HCT116 (cell line): Measurements from ENCODE around the gene TMEM181. TPM values are rescaled to one million over a fixed set of nuclear protein-coding genes. Genes with fewer than 3 reads are reported as not detected.

Experiments used
- ATAC-seq: fragments of 200-7000 bp; cut with Tn5 transposase; 2 replicates; pipeline ENCODE4 v1.9.1; 2020; ENCODE audit warnings: mild to moderate bottlenecking, moderate library complexity
- BruUV-seq: library from RNA; stranded (reverse); fragments of 400-500 nt; replicated peaks from 2 replicates; lab custom pipeline; 2021; lab: Mats Ljungman, UMichigan
- CTCF ChIA-PET: fragments of 300-600 bp; sonication (Branson Sonifier 250); formaldehyde crosslinking; loops from one replicate; lab custom pipeline; 2021; ENCODE audit warnings: antibody characterized with exemption; lab: Charles Lee
- POLR2A ChIA-PET: fragments of 300-600, 350-600 bp; sonication (Branson Sonifier 250); formaldehyde crosslinking; loops from one replicate; lab custom pipeline; 2021; ENCODE audit warnings: antibody characterized with exemption; lab: Charles Lee
- RAD21 ChIA-PET, 2 experiments: fragments of 300-600 bp; sonication (Branson Sonifier 250); formaldehyde crosslinking; loops; one replicate each; lab custom pipeline; 2023; ENCODE audit warnings: low total read pairs in 2 of 2; ENCODE audit not compliant: uncharacterized antibody in 2 of 2, unreplicated experiment in 2 of 2, low non-redundant PET in 1 of 2; lab: Charles Lee
- DNase-seq: peaks from one replicate; pipeline ENCODE4 v3.0.0-alpha.2; 2010; ENCODE audit warnings: low read depth, low spot score
- H2AFZ ChIP-seq: fragments of 200-600 bp; shearing (Covaris generic), sonication (generic); 2 replicates; pipeline ENCODE4 v1.6.1; 2017; ENCODE audit warnings: low read depth, mixed run types, mixed read lengths, antibody characterized with exemption, low read length; ENCODE audit not compliant: poor library complexity, severe bottlenecking
- H3K27ac ChIP-seq: 2 replicates; pipeline ENCODE4 v1.5.1; 2012; ENCODE audit warnings: low read depth, low read length
- H3K27me3 ChIP-seq: fragments of 200-600 bp; sonication (generic); 2 replicates; pipeline ENCODE4 v1.6.1; 2016; ENCODE audit warnings: mixed run types, low read length, mixed read lengths; ENCODE audit not compliant: insufficient read depth
- H3K36me3 ChIP-seq, 2 experiments: fragments of 200-500 bp in 1 of 2; fragments of 200-600 bp in 1 of 2; sonication (Bioruptor generic) in 1 of 2; sonication (generic) in 1 of 2; 2 replicates each; pipeline versions ENCODE4 v1.5.1 to v1.6.1; 2014 to 2016; ENCODE audit warnings: low read length in 2 of 2, inconsistent platforms in 1 of 2, mixed read lengths in 1 of 2, mixed run types in 1 of 2; ENCODE audit not compliant: insufficient read depth in 2 of 2, control insufficient read depth in 1 of 2
- H3K4me1 ChIP-seq, 2 experiments: fragments of 200-600 bp in 1 of 2; sonication (generic) in 1 of 2; 2 replicates each; pipeline versions ENCODE4 v1.5.1 to v1.6.1; 2012 to 2017; ENCODE audit warnings: low read length in 2 of 2, inconsistent platforms in 1 of 2, mild to moderate bottlenecking in 1 of 2, mixed read lengths in 1 of 2, mixed run types in 1 of 2, moderate library complexity in 1 of 2; ENCODE audit not compliant: insufficient read depth in 2 of 2, control insufficient read depth in 1 of 2
- H3K4me2 ChIP-seq: fragments of 200-600 bp; sonication (generic); 2 replicates; pipeline ENCODE4 v1.6.1; 2017; ENCODE audit warnings: mixed run types, low read length, mixed read lengths
- H3K4me3 ChIP-seq, 2 experiments: fragments of 200-600 bp in 1 of 2; sonication (generic) in 1 of 2; replicated peaks in 1 of 2; 2 replicates each; pipeline ENCODE4 v1.5.1; 2011 to 2016; ENCODE audit warnings: low read length in 2 of 2, control low read depth in 1 of 2, low read depth in 1 of 2, mild to moderate bottlenecking in 1 of 2, mixed read lengths in 1 of 2, mixed run types in 1 of 2
- H3K79me2 ChIP-seq: fragments of 200-600 bp; sonication (generic); 2 replicates; pipeline ENCODE4 v1.6.1; 2017; ENCODE audit warnings: mild to moderate bottlenecking, mixed run types, low read length, moderate library complexity, mixed read lengths; ENCODE audit not compliant: insufficient read depth
- H3K9ac ChIP-seq: fragments of 200-600 bp; sonication (generic); 2 replicates; pipeline ENCODE4 v1.6.1; 2016; ENCODE audit warnings: low read length, mixed read lengths
- H3K9me2 ChIP-seq: fragments of 200-600 bp; sonication (generic), shearing (Covaris generic); 2 replicates; pipeline ENCODE4 v1.6.1; 2017; ENCODE audit warnings: mixed run types, mild to moderate bottlenecking, moderate library complexity; ENCODE audit not compliant: insufficient read depth
- H3K9me3 ChIP-seq, 2 experiments: fragments of 200-500 bp in 1 of 2; fragments of 200-600 bp in 1 of 2; sonication (Bioruptor generic) in 1 of 2; sonication (generic) in 1 of 2; 2 replicates each; pipeline ENCODE4 v1.6.1; 2014 to 2017; ENCODE audit warnings: low read length in 2 of 2, mixed read lengths in 2 of 2, inconsistent platforms in 1 of 2, low read depth in 1 of 2, mild to moderate bottlenecking in 1 of 2, mixed run types in 1 of 2, moderate library complexity in 1 of 2; ENCODE audit not compliant: control insufficient read depth in 1 of 2, insufficient read depth in 1 of 2
- H4K20me1 ChIP-seq: fragments of 200-600 bp; sonication (generic), shearing (Covaris generic); 2 replicates; pipeline ENCODE4 v1.6.1; 2017; ENCODE audit warnings: mixed run types, mild to moderate bottlenecking, moderate library complexity; ENCODE audit not compliant: insufficient read depth
- ATF3 ChIP-seq: IDR thresholded peaks from 2 replicates; pipeline ENCODE4 v1.6.1; 2012
- CEBPB ChIP-seq: IDR thresholded peaks from 2 replicates; pipeline ENCODE4 v1.6.1; 2012; ENCODE audit warnings: low read depth
- CTCF ChIP-seq, 3 experiments: fragments of 200-600 bp in 1 of 3; sonication (generic) in 1 of 3; IDR thresholded peaks in 2 of 3; conservative IDR thresholded peaks in 1 of 3; 2 replicates each; pipeline ENCODE4 v1.5.1; 2012 to 2017; ENCODE audit warnings: low read depth in 2 of 3, low read length in 2 of 3, antibody characterized with exemption in 1 of 3, borderline replicate concordance in 1 of 3, control low read depth in 1 of 3, mild to moderate bottlenecking in 1 of 3, mixed read lengths in 1 of 3, mixed run types in 1 of 3, moderate library complexity in 1 of 3; ENCODE audit not compliant: insufficient read depth in 1 of 3
- EGR1 ChIP-seq: IDR thresholded peaks from 2 replicates; pipeline ENCODE4 v1.6.1; 2012; ENCODE audit warnings: low read depth
- FOSL1 ChIP-seq: IDR thresholded peaks from 2 replicates; pipeline ENCODE4 v1.6.1; 2012; ENCODE audit warnings: low read depth
- JUND ChIP-seq: IDR thresholded peaks from 2 replicates; pipeline ENCODE4 v1.6.1; 2012
- MAX ChIP-seq: IDR thresholded peaks from 2 replicates; pipeline ENCODE4 v1.6.1; 2012
- RAD21 ChIP-seq: IDR thresholded peaks from 2 replicates; pipeline ENCODE4 v1.6.1; 2012; ENCODE audit warnings: low read depth, mild to moderate bottlenecking
- REST ChIP-seq: IDR thresholded peaks from 2 replicates; pipeline ENCODE4 v1.6.1; 2012; ENCODE audit warnings: low read depth
- SIN3A ChIP-seq: IDR thresholded peaks from 2 replicates; pipeline ENCODE4 v1.6.1; 2012; ENCODE audit warnings: low read depth
- TCF7L2 ChIP-seq: IDR thresholded peaks from 2 replicates; pipeline ENCODE4 v1.7.0; 2011; ENCODE audit warnings: borderline replicate concordance, inconsistent platforms; ENCODE audit not compliant: insufficient read depth, insufficient read length; ENCODE audit errors: extremely low read depth
- ZBTB33 ChIP-seq: IDR thresholded peaks from 2 replicates; pipeline ENCODE4 v1.6.1; 2011; ENCODE audit warnings: mild to moderate bottlenecking, low read length, moderate library complexity; ENCODE audit not compliant: insufficient replicate concordance; ENCODE audit errors: extremely low read depth
- intact Hi-C: fragments of 100-400 bp; cut with micrococcal nuclease; formaldehyde crosslinking; loops from 2 replicates; pipeline ENCODE4 v1.10.0; 2022
- total RNA-seq: library from RNA; stranded (reverse); gene quantifications from one replicate; pipeline ENCODE4 v1.2.1, GENCODE V29; 2021; ENCODE audit not compliant: unreplicated experiment

TMEM181 gene
- total RNA-seq, 1 experiment from 2014 or later: 34.4 TPM

- TF ChIP-seq RAD21 (no peak), ZBTB33 (no peak), SIN3A (peak; percentile 80), REST (no peak), EGR1 (no peak), CEBPB (no peak), TCF7L2 (no peak)
These were observed 94.6 kb downstream of the TMEM181 start (continued) for GRCh38 chr6:158654498-158654897.

- Histone ChIP-seq H3K9ac (peak overlapping the region; percentile 35), H3K4me2 (peak overlapping the region; percentile 49), H3K79me2 (no peaks in the 10 kb centered on the region), H3K36me3 (no peaks in the 10 kb centered on the region), H3K9me2 (no peaks in the 10 kb centered on the region), H4K20me1 (no peaks in the 10 kb centered on the region), H3K4me3 (no peak overlapping the region), H3K27ac (0 out of 2 replicates have a peak overlapping the region, but pooled peaks have one; percentile 44), H2AFZ (no peak overlapping the region), H3K27me3 (no peaks in the 10 kb centered on the region), H3K9me3 (no peaks in the 10 kb centered on the region), H3K4me1 (peaks cover 45 to 56% of the 10 kb centered on the region in 2 experiments)
- intact Hi-C loops: no loop called here
- DNase-seq (no peak), ATAC-seq (no peak)
- ChIA-PET CTCF (no interaction called here), POLR2A (no interaction called here), RAD21 (no interaction called here)
- BruUV-seq: no TSS peak
- no peak for TF ChIP-seq ATF3
- no peak for TF ChIP-seq SIN3A
- no peak for TF ChIP-seq CTCF (IDR thresholded peaks at IDR 0.05 in 2 of 3, conservative IDR thresholded peaks at IDR 0.05 in 1 of 3; ENCODE audit: borderline replicate concordance in 1 of 3, insufficient read depth in 1 of 3, low read depth in 2 of 3, low read length in 2 of 3)
- TF ChIP-seq CEBPB: peak; percentile 50; the same call in 1 of the 2 replicates
- TF ChIP-seq JUND: no peak
- TF ChIP-seq FOSL1: no peak
- TF ChIP-seq MAX: no peak
- TF ChIP-seq, all 23 proteins: peak for 1
These were observed 95.1 kb downstream of the TMEM181 start for GRCh38 chr6:158654960-158655489.
